ENCODE measurements around the gene LBP.
"Not testable (repeated sequence)": the region's sequence is repeated elsewhere in the genome, so short reads cannot be mapped to it uniquely, and the experiment has no call there.

LBP gene

GRCh38 chr20:38350879-38351775 lies 4.8 kb downstream of the LBP start:
- DNase-seq = no peak

- DNase-seq = no peak
Measured at GRCh38 chr20:38353316-38353715, 7.0 kb downstream of the LBP start.

GRCh38 chr20:38354227-38354626 lies 7.9 kb downstream of the LBP start:
- DNase-seq = no peak

GRCh38 chr20:38355161-38356012 lies 9.1 kb downstream of the LBP start:
- no peak for DNase-seq

GRCh38 chr20:38357653-38358207 lies 11.4 kb downstream of the LBP start:
- DNase-seq = no peak

GRCh38 chr20:38358556-38358955 lies 12.3 kb downstream of the LBP start:
- DNase-seq = no peak

GRCh38 chr20:38363004-38363747 lies 16.9 kb downstream of the LBP start:
- no peak for DNase-seq

GRCh38 chr20:38369389-38369788 lies 23.1 kb downstream of the LBP start:
- no peak for DNase-seq

GRCh38 chr20:38372806-38373205 lies 26.5 kb downstream of the LBP start:
- no peak for DNase-seq

GRCh38 chr20:38373231-38373867 lies 27.1 kb downstream of the LBP start:
- DNase-seq = no peak

- DNase-seq = no peak
Measured at GRCh38 chr20:38373898-38374297, 27.6 kb downstream of the LBP start.

- DNase-seq = no peak
Measured at GRCh38 chr20:38377039-38377685, 30.9 kb downstream of the LBP start.

GRCh38 chr20:38377838-38378237 lies 31.6 kb downstream of the LBP start:
- not testable (repeated sequence) for DNase-seq

GRCh38 chr20:38383147-38383546 lies 36.9 kb downstream of the LBP start:
- no peak for DNase-seq

- DNase-seq = no peak
Measured at GRCh38 chr20:38386004-38386403, 39.7 kb downstream of the LBP start.

- no peak for DNase-seq
Measured at GRCh38 chr20:38386851-38387250, 40.6 kb downstream of the LBP start.

- DNase-seq = no peak
Measured at GRCh38 chr20:38387953-38388352, 41.7 kb downstream of the LBP start.

GRCh38 chr20:38392356-38392755 lies 46.1 kb downstream of the LBP start:
- no peak for DNase-seq

- no peak for DNase-seq
Measured at GRCh38 chr20:38393259-38393658, 47.0 kb downstream of the LBP start.

GRCh38 chr20:38395165-38395564 lies 48.9 kb downstream of the LBP start:
- DNase-seq = no peak

GRCh38 chr20:38395751-38396395 lies 49.6 kb downstream of the LBP start:
- DNase-seq = not testable (repeated sequence)

Data from amniotic stem cell (primary cell).